ENCODE results near the gene LAMTOR4. TPM values are rescaled to one million over a fixed set of nuclear protein-coding genes. Genes with fewer than 3 reads are reported as not detected.

Gene LAMTOR4
- 100 to 1,000 TPM; 134 to 143 TPM for total RNA-seq

DNA sequence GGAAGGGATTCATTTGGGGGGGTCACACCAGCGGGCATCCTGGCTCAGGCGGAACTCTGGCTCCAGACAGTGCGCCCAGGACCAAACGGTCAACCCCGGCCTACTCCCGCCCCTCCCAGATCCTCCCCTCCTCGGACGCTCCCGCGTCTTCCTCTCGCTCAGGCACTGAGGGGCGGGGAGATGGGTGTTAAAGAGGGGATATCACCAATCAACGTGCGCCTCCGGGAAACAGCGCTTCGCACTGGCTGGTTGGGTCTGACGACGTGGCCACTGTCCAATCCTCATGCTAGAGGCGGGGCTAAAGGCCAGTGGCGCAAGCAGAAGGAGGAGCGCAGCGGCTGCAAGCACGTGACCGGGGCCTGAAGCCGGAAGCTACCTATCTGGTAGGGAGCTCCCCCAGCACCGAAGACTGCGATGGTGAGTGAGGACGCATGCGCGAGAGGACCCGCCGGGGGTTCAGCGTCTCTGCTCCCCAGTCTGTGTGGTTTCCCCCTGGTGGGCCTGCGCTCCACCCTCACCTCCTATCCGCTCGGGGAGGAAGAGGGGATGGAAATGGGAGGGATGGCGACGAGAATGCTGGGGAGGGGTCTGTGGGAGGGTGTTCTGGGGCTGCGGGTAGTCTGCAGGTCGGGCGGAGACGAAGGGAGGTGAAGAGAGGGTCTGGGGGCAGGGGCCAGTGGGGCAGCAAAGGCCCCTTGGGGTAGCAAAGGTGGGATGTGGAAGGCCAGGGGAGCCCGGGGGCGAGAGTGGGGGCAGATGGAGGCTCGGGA, at the start of gene LAMTOR4:
TSS of gene LAMTOR4 (plus strand) at position 360 of the 770 bp plus-strand sequence. CDS start at position 415, 55 bp downstream.
- CTCF ChIA-PET = interaction anchor here (0.6 to 13.7 kb wide), 15 partner anchors 8 to 557 kb away, joined by 3 to 141 read pairs (median 4); partner anchors contain the start of genes GAL3ST4, MBLAC1, POP7 and PVRIG
- ATAC-seq (peak; percentile 99), DNase-seq (peak; percentile 100)
- POLR2A ChIA-PET = interaction anchor here (0.6 to 2.0 kb wide), 15 partner anchors 8 to 281 kb away, joined by 3 to 15 read pairs (median 5); partner anchors contain the start of genes MBLAC1, MCM7, MEPCE and PVRIG
- Mint-ChIP-seq H3K27me3 (ENCODE audit: low read depth) (no peaks in the 10 kb centered on the region), H3K27ac (peak within 1 kb of the TSS; percentile 97), H3K4me1 (ENCODE audit: low read depth) (peaks cover 42% of the 10 kb centered on the region), H3K9me3 (ENCODE audit: insufficient read depth) (no peaks in the 10 kb centered on the region), H3K4me3 (peak within 1 kb of the TSS; percentile 96), H3K36me3 (ENCODE audit: low read depth) (peaks cover 36% of the 10 kb centered on the region)

DNA sequence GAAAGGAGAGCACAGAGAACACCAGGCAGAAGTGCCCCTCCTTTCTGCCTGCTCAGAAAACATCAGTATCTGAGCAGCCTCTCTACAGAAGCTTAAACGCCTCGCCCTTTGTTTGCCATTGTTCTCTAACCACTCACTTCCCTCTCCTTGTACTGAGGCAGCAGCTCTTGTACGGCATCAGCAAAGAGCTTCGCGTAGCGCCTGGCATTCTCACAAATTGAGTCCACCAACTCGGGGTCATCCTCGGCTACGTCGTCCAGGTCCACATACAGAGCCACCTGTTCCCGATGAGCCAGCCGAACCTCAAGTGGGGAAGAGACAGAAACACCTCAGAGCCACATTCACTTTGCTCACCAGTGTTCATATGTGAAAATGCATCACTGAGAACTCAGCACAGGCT, 49.3 kb upstream of the LAMTOR4 start:
- Mint-ChIP-seq H3K4me3 (peak overlapping the region; percentile 89), H3K27ac (peak overlapping the region; percentile 92), H3K27me3 (ENCODE audit: low read depth) (no peaks in the 10 kb centered on the region), H3K4me1 (ENCODE audit: low read depth) (peaks cover 51% of the 10 kb centered on the region), H3K9me3 (ENCODE audit: insufficient read depth) (no peaks in the 10 kb centered on the region), H3K36me3 (ENCODE audit: low read depth) (peaks cover 67% of the 10 kb centered on the region)
- POLR2A ChIA-PET = interaction anchor here (0.7 to 4.6 kb wide), 4 partner anchors 9 to 690 kb away, joined by 3 to 57 read pairs (median 11); partner anchors contain the start of genes BUD31, COPS6 and ZNF3
- CTCF ChIA-PET = no interaction called here
- no peak for ATAC-seq
- no peak for DNase-seq

GRCh38 chr7:100100420-100101015, 48.2 kb upstream of the LAMTOR4 start:
- H3K36me3 Mint-ChIP-seq (ENCODE audit: low read depth) = peaks cover 58% of the 10 kb centered on the region
- no peaks in the 10 kb centered on the region for H3K27me3 Mint-ChIP-seq (ENCODE audit: low read depth)
- DNase-seq (peak; percentile 90), ATAC-seq (peak; percentile 76)
- H3K9me3 Mint-ChIP-seq (ENCODE audit: insufficient read depth) = no peaks in the 10 kb centered on the region
- CTCF ChIA-PET = interaction anchor here (0.8 to 3.6 kb wide), 8 partner anchors 11 to 542 kb away, joined by 3 to 24 read pairs (median 5); partner anchors contain the start of genes MBLAC1 and ZSCAN21
- H3K4me3 Mint-ChIP-seq = peak overlapping the region; percentile 89
- POLR2A ChIA-PET = interaction anchor here (0.5 to 4.6 kb wide), 19 partner anchors 10 to 629 kb away, joined by 3 to 57 read pairs (median 7); partner anchors contain the start of genes CNPY4, COPS6, GPC2 and LAMTOR4
- H3K27ac Mint-ChIP-seq = peak overlapping the region; percentile 92
- peaks cover 46% of the 10 kb centered on the region for H3K4me1 Mint-ChIP-seq (ENCODE audit: low read depth)

DNA sequence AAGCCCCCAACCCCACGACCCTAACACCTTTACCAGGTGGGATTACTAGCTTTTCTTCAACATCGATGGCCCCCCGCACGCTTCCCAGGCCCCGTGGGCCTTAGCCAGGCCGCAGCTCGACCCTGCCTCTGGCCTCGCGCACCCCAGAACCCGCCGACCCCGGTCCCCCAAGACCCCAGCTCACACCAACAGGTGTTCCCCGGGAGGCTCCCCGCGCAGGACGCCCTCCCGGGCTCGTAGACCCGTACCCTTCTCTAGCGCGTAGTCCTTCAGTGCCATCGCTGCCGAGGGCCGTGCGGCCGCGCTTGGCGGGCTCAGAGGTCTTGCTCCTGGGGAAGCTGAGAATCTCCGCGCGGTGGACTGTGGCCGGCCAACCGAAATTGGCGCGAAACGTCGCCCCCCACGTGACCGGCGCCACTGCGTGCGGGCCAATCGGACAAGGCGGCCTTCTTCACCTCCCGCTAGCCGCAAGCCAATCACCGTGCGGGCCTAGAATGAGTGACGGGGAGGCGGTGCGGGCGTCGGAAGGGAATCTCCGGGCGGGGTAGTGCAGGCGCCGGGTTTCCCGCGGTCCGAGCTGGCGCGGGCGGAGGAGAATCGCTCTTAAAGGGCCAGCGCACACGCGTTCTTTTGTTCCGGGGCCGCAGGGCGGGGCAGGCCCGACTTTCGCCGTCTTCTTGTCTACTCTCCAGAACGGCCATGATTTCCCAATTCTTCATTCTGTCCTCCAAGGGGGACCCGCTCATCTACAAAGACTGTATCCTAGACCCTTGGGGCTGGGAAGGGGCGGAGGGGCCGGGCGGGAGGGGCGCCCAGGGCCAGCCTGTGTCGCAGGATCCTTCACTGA, 47.5 kb upstream of the LAMTOR4 start, which contains the start of the genes AP4M1 and MCM7:
TSS of gene AP4M1 (plus strand) at position 628 of the 847 bp plus-strand sequence. CDS start at position 700, 72 bp downstream.
TSS of gene MCM7 (minus strand) at position 382 of the 847 bp plus-strand sequence. CDS start at position 279, 103 bp downstream.
- Mint-ChIP-seq H3K4me1 (ENCODE audit: low read depth) (peaks cover 40% of the 10 kb centered on the region), H3K9me3 (ENCODE audit: insufficient read depth) (no peaks in the 10 kb centered on the region), H3K27ac (peak within 1 kb of the TSS; percentile 92), H3K27me3 (ENCODE audit: low read depth) (no peaks in the 10 kb centered on the region), H3K36me3 (ENCODE audit: low read depth) (peaks cover 55% of the 10 kb centered on the region), H3K4me3 (peak within 1 kb of the TSS; percentile 89)
- ATAC-seq (peak; percentile 86), DNase-seq (peak; percentile 99)
- CTCF ChIA-PET = interaction anchor here (0.8 to 3.6 kb wide), 12 partner anchors 9 to 542 kb away, joined by 3 to 24 read pairs (median 4); partner anchors contain the start of gene MBLAC1
- POLR2A ChIA-PET = interaction anchor here (0.6 to 4.6 kb wide), 24 partner anchors 10 to 543 kb away, joined by 3 to 57 read pairs (median 4); partner anchors contain the start of genes CNPY4, COPS6, GPC2 and LAMTOR4

- Mint-ChIP-seq H3K4me1 (ENCODE audit: low read depth) (peaks cover 30% of the 10 kb centered on the region), H3K27ac (no peak overlapping the region), H3K27me3 (ENCODE audit: low read depth) (no peaks in the 10 kb centered on the region), H3K9me3 (ENCODE audit: insufficient read depth) (no peaks in the 10 kb centered on the region), H3K36me3 (ENCODE audit: low read depth) (peaks cover 54% of the 10 kb centered on the region), H3K4me3 (peak overlapping the region; percentile 89)
- CTCF ChIA-PET = interaction anchor here (1.5 to 3.6 kb wide), 3 partner anchors 10 to 29 kb away, joined by 4 to 24 read pairs (median 16); no protein-coding TSS in a partner anchor
- DNase-seq = no peak
- POLR2A ChIA-PET = interaction anchor here (3.2 to 4.6 kb wide), 2 partner anchors 12 to 18 kb away, joined by 34 to 57 read pairs; partner anchors contain the start of genes CNPY4 and COPS6
- no peak for ATAC-seq
These were observed 45.5 kb upstream of the LAMTOR4 start for GRCh38 chr7:100102950-100103840.

DNA sequence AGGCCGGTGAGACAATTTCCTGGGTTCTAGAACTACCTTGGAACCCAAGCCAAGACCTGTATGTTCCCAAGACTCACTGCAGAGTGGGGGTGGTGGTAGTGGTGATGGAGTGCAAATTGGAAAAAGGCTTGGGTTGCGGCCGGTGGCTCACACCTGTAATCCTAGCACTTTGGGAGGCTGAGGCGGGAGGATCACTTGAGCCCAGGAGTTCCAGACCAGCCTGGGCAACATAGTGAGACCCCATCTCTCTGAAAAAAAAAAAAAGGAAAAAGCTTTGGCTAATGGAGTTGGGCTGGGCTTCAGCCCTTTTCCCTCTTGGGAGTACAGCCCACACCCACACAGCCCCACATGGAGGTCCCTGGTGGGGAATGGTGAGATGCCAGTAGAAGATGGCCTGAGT, 43.2 kb upstream of the LAMTOR4 start:
- Mint-ChIP-seq H3K4me1 (ENCODE audit: low read depth) (peaks cover 10% of the 10 kb centered on the region), H3K27ac (no peak overlapping the region), H3K27me3 (ENCODE audit: low read depth) (no peaks in the 10 kb centered on the region), H3K4me3 (no peak overlapping the region), H3K36me3 (ENCODE audit: low read depth) (peaks cover 48% of the 10 kb centered on the region), H3K9me3 (ENCODE audit: insufficient read depth) (no peaks in the 10 kb centered on the region)
- POLR2A ChIA-PET = interaction anchor here (1.6 kb wide), 1 partner anchor 15 kb away, joined by 5 read pairs; no protein-coding TSS in a partner anchor
- no peak for ATAC-seq
- DNase-seq = no peak
- CTCF ChIA-PET = interaction anchor here (1.4 kb wide), 1 partner anchor 15 kb away, joined by 3 read pairs; no protein-coding TSS in a partner anchor

GRCh38 chr7:100106633-100107032, 42.1 kb upstream of the LAMTOR4 start:
- no peak overlapping the region for H3K4me3 Mint-ChIP-seq
- CTCF ChIA-PET = no interaction called here
- no peak overlapping the region for H3K27ac Mint-ChIP-seq
- H3K9me3 Mint-ChIP-seq (ENCODE audit: insufficient read depth) = no peaks in the 10 kb centered on the region
- no peaks in the 10 kb centered on the region for H3K27me3 Mint-ChIP-seq (ENCODE audit: low read depth)
- no peak for ATAC-seq
- POLR2A ChIA-PET = no interaction called here
- peaks cover 46% of the 10 kb centered on the region for H3K36me3 Mint-ChIP-seq (ENCODE audit: low read depth)
- peaks cover 9% of the 10 kb centered on the region for H3K4me1 Mint-ChIP-seq (ENCODE audit: low read depth)
- DNase-seq = no peak

DNA sequence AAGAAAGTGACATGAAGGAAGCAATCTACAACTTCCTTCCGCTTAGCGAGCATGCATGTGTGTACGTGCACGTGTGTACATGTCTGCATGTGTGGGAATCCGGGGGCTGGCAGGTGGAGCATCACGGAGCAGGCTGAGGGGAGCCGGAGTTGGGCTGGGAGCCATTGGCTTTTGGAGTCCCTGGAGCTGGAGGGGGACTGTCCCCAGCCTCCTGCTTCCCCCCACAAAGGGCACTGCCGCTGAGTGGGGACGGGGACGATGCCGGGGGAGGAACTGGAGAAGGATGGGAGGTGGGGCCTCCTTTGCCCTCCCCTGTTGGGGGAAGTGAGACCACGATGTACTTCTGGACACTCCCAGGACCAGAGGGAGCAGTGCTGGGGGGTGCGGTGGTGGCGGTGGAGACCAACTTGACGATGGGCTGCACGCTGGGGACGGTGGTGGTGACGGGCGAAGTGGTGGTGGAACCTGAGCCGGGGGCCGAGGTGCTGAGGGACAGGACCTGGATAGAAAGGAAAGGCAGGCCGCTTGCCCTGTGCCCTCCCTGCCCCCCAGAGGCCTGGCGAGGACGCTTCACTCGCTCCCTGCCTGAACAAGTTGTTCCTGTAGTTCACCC, 41.5 kb upstream of the LAMTOR4 start:
- ChIA-PET CTCF (no interaction called here), POLR2A (no interaction called here)
- Mint-ChIP-seq H3K4me1 (ENCODE audit: low read depth) (peaks cover 11% of the 10 kb centered on the region), H3K27me3 (ENCODE audit: low read depth) (no peaks in the 10 kb centered on the region), H3K36me3 (ENCODE audit: low read depth) (peaks cover 47% of the 10 kb centered on the region), H3K4me3 (no peak overlapping the region), H3K27ac (no peak overlapping the region), H3K9me3 (ENCODE audit: insufficient read depth) (no peaks in the 10 kb centered on the region)
- ATAC-seq (no peak), DNase-seq (no peak)

DNA sequence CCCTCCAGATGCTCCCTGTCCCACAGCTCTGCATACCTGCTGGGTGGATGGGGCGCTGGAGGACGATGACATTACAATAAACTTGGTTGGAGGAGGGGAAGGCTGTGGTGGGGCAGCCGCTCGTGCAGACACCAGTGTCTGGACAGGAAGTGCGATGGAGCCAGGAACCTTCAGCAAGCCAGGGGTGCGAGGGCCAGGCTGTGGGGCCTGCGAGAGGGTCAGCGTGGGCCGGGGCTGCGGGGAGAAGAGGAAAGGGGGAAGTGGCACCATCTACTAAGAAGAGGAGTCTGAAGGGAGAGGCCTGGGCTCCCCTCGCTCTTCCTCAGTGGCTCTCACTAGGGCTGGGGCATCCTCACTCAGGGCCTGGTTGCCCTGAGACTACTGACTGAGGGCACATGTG, 40.8 kb upstream of the LAMTOR4 start:
- POLR2A ChIA-PET = no interaction called here
- no peaks in the 10 kb centered on the region for H3K9me3 Mint-ChIP-seq (ENCODE audit: insufficient read depth)
- H3K36me3 Mint-ChIP-seq (ENCODE audit: low read depth) = peaks cover 52% of the 10 kb centered on the region
- no peak overlapping the region for H3K4me3 Mint-ChIP-seq
- ATAC-seq (no peak), DNase-seq (no peak)
- H3K4me1 Mint-ChIP-seq (ENCODE audit: low read depth) = peaks cover 6% of the 10 kb centered on the region
- CTCF ChIA-PET = no interaction called here
- H3K27me3 Mint-ChIP-seq (ENCODE audit: low read depth) = no peaks in the 10 kb centered on the region
- H3K27ac Mint-ChIP-seq = no peak overlapping the region
